HG03521 (cell line): ENCODE measurements around the gene MYL4.
"Not testable (repeated sequence)": the region's sequence is repeated elsewhere in the genome, so short reads cannot be mapped to it uniquely, and the experiment has no call there.

Experiments
- ATAC-seq: cut with Tn5 transposase; IDR thresholded peaks from one replicate; pipeline ENCODE4 v1.9.1; 2021; ENCODE audit warnings: mild to moderate bottlenecking, moderate library complexity; ENCODE audit not compliant: unreplicated experiment

MYL4 gene

GRCh38 chr17:47219621-47220475, 10.7 kb downstream of the MYL4 start:
- ATAC-seq, result no peak

- ATAC-seq, result no peak
Measured at GRCh38 chr17:47220531-47220999, 11.4 kb downstream of the MYL4 start.

DNA sequence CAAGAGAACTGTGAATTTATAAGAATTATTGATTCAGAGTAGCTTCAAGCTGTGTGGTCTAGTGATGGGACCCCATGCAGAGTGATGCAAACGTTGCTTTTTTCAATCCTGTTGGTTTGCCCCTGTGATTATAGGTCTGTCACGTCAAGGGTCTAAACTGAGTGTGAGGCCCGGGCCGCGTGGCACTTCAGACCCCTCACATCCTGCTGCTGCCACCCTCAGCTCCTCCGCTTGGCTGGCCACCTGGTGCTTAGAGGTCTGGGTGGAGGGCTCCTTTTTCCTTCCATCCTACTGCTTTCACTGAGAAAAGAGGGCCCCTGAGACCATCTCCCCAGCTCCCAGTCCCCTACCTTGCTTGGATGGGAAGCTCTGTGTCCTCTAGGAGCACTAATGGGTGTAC, 12.0 kb downstream of the MYL4 start:
- no peak for ATAC-seq

GRCh38 chr17:47222047-47222446, 12.9 kb downstream of the MYL4 start:
- no peak for ATAC-seq

DNA sequence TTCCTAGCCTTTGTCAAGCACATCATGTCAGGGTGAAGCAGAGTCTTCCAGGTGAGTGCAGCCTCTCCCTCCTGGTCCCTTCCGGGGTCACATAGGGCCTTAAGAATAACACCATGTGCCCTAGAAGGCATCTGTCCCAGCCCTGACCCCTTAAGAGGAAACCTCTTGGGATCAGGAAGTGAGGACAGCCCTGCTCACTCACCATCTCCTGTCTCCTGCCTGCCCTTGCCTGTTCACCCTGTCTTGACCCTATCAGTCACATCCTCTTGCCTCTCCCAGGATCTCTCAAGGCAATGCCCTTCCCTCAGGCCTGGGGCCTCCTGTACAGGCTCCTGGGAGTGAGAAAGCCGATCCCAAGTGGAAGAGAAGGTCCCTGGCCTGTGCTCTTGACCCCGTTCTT, 13.9 kb downstream of the MYL4 start:
- ATAC-seq, result no peak

DNA sequence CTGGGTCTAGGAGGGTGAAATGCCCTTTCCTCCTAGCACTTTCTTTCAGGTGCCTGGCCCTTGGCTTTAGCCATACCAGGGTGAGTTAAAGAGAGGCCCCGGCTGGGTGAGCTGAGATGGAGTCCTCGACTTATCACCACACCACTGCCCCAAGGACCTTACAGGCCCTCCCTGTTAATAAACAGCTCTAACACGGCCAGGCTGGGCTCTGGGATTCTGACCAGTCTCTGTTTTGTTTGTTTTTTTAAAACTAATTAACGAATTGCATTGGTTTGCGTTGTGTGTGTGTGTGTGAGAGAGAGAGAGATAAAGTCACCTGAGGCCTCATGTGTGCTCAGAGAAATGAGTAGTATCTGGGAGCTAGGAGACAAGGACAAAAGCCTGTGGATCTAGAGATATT, 14.3 kb downstream of the MYL4 start:
- no peak for ATAC-seq

GRCh38 chr17:47224077-47224476, 14.9 kb downstream of the MYL4 start:
- not testable (repeated sequence) for ATAC-seq

DNA sequence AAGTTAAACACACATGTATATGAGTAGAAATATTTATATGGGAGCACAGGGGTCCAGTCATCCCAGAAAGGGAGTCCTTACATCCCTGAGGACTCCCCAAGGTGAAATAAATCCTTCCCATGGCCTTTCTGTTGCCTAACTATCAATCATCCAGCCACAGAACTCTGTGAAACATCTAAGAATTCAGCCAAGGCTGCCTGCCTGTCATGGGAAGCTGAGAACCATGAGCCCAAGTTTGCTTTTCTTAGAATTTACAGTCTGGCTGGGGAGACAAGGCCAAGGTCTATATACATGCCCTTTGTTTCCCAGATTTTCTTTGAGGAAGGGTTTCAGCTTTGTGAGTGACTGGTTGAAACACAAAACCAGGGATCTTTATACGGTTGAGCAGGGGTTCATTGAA, 15.8 kb downstream of the MYL4 start:
- ATAC-seq, result no peak

- ATAC-seq, result no peak
Measured at GRCh38 chr17:47225436-47225858, 16.3 kb downstream of the MYL4 start.

DNA sequence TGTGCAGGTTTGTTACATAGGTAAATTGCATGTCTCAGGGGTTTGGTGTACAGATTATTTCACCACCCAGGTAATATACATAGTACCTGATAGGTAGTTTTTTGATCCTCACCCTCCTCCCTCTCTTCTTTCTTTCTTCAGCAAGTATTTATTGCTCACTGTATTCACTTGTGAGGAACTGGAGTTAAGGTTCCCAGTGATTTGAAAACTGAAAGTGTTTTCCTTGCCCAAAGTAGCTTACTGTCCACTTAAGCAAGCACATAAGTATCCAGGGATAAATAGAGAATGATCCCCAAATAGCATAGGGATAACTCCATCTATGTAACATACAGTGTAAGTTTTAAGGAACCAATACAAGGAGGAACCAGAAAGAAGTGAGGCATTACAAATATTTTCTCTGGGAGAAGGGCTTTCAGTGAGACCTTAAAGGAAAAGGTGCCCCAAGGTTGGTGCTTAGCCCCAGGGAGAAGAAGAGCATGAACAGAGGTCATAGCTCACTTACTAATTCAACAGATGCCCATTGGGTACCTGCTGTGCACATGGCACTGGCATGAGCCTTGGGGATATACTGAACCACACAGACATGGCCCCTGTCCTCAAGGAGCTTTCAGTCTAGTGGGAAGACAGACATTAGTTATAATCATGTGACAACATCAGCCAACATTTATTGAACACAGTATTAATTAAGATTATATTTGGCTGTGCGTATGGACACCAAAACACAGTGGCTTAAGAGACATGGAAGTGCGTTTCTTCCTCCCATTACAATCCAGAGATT, 17.0 kb downstream of the MYL4 start:
- no peak for ATAC-seq

GRCh38 chr17:47227862-47228261, 18.7 kb downstream of the MYL4 start:
- ATAC-seq, result no peak

GRCh38 chr17:47229535-47230443, 20.6 kb downstream of the MYL4 start:
- ATAC-seq, result no peak

DNA sequence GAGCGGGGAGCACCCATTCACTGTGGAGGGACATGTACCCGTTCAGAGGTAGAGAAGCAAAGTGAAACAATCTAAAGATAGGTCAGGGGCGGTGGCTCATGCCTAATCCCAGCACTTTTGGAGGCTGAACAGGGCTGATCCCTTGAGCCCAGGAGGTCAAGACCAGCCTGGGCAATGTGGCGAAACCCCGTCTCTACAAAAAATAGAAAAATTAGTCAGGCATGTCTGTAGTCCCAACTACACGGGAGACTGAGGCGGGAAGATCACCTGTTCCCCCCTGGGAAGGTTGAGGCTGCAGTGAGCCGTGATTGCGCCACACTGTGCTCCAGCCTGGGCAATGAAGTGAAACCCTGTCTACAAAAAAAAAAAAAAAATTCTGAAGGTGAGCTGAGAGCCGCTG, 21.7 kb downstream of the MYL4 start:
- no peak for ATAC-seq

- no peak for ATAC-seq
Measured at GRCh38 chr17:47231334-47231733, 22.2 kb downstream of the MYL4 start.

DNA sequence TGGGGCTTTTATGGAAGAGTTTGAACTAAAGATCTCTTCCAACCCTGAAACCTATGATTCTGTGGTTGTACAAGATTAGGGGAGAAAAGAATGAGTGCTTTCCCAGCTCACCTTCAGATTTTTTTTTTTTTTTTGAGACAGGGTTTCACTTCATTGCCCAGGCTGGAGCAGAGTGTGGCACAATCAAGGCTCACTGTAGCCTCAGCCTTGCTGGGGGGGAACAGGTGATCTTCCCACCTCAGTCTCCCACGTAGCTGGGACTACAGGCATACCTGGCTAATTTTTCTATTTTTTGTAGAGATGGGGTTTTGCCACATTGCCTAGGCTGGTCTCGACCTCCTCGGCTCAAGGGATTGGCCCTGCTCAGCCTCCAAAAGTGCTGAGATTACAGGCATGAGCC, 22.7 kb downstream of the MYL4 start:
- no peak for ATAC-seq

DNA sequence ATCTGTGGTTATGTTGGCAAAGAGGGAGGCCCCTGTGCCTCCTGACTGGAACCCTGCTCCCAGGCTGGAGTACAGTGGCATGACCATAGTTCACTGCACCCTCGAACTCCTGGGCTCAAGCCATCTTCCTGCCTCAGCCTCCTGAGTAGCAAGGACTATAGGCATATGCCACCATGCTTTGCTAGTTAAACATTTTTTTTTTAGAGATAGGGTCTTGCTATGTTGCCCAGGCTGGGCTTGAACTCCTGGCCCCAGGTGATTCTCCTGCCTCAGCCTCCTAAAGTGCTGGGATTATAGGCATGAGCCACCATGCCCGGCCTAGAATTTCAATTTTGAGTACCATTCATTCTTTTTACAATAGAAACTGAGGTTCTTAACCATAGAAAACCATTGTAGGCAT, 23.3 kb downstream of the MYL4 start:
- ATAC-seq, result no peak

DNA sequence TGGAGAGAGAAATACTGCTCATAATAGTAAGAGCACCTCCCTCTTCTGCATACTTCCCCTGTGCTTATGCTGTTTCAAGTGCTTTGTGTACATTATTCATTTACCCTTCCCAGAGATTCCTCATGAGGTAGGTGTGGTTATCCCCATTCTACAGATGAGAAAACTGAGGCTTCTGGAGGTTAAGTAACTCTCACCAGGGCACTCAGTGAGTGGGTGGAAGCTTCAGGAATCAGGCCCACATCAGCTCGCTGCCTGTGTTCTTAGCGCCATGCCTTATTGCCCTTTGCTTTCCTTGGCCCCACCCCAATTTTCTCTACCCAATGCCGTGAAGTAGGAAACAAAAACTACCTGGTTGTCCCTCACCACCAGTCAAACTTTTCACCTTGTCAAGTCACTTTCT, 26.4 kb downstream of the MYL4 start:
- ATAC-seq, result no peak

DNA sequence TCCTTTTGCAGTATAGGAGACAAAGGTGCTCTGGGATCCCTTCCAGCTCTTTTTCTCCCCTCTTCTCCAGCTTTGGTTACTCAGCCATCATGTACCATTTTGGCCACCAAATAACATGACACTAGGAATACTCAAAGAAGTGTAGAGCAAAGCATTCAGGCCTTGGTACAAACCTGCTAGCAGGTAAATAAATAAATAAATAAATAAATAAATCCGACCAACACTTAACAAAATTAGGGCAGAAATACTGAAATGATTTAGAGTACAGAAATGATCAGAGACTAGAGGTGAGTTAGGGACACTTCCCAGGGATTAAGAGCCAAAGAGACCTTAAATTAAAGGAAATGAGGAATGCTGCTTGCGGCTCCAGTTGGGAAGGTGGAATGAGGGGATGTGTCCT, 26.8 kb downstream of the MYL4 start:
- ATAC-seq, result no peak

GRCh38 chr17:47237841-47238240, 28.7 kb downstream of the MYL4 start:
- ATAC-seq, result no peak

GRCh38 chr17:47238321-47239010, 29.3 kb downstream of the MYL4 start:
- ATAC-seq, result no peak

DNA sequence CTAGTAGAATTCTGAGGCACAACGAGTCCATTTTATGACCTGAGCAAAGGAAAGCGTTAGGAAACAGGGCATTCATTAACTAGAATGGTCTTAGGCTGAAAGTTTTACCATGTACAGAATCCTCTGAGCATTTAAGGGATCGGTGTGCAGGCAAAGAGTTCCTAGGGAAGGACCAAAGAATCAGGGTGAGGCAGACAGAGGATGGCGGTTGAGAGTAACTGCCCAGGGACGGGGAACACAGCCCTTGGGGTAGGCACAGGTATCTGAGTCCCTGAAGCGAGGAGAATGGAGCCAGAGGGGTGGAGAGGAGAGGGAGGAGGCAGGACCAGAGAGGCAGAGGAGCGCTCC, 30.4 kb downstream of the MYL4 start:
- no peak for ATAC-seq
